DMS153 treated with DMSO at 0.1 percent for 48 hours (cell line): ENCODE data around the gene GALNT14.

ENCODE experiments used
- DNase-seq: peaks from one replicate; lab custom pipeline; 2025; ENCODE audit not compliant: unreplicated experiment; lab: John Stamatoyannopoulos, UW

The GALNT14 gene

DNA sequence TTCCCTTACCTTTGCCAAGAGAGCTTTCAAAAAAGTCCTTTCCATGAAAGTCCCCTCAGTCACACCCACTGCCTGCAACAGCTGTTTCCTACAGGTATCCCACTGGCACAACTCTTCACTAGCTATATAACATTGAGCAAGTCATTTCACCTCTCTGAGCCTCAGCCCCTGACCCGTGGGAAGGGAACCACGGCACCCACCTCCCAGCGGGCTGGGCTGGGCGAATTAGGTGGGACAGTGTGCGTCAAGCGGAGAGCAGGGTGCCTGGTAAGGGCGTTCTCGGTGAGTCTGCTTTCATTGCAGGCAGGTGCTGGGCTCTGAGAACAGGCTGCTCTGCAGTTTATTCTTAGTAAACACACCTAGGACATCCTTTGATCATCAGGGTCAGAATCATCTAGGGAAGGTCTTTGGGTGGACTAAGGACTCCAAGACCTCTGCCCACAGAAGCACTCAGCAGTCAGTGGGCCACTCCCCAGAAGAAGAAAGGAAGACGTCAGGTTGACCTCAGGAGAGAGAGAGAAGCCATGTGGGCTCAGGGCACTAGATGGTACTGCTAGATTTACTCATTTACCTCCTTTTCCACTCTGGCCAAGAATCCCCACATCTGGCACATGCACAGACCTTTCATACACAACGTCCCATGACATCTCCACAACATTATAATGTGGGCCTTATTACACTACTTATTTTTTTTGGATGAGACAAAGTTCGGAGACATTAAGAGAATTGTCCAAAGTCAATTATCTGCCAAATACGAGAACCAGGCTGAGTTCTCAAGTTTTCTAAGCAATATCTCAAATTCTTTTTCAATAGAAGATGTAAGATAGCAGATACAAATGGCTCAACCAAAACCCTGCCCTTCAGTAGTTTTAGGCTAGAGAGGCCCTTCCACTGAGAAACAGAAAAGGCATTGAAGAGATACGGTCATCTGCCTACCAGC lies 79.9 kb downstream of the GALNT14 start:
- no peak for DNase-seq

DNA sequence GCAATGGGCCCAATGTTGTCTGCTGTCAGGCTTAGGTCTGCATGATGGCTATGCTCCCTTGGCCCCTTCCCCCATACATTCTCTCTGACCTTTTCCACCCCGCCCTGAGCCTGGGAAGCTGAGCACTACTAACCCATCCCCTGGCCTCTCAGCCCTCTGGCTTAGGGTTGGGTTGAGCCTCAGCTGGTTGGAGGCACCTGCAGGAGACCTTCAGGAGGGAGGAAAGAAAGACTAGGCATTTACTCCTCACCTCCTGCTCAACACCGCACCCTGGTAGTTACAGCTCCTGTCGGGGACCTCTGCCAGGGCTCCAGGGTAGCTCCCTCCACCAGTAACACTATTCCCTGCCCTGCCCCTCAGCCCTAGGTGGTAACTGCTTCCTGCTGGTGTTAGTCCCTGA lies 80.5 kb downstream of the GALNT14 start:
- DNase-seq: no peak

DNA sequence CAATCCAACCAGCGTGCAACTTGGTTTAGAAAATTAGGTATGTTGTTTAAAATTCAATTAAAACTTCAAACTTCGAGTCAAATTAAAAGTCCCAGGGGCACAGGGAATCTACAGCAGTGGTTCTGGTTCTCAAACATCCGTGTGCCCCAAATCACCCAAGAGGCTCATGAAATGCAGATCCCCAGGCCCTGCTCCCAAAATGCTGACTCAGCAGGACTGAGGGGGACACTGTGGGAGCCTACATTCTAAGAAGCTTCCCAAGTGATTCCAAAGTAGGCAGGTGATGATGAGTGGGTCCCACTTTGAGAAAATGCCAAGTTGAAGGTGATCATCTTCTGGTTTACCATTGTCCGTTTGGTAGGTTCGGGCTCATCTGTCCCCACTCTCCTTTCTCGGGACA lies 82.3 kb downstream of the GALNT14 start:
- no peak for DNase-seq

DNA sequence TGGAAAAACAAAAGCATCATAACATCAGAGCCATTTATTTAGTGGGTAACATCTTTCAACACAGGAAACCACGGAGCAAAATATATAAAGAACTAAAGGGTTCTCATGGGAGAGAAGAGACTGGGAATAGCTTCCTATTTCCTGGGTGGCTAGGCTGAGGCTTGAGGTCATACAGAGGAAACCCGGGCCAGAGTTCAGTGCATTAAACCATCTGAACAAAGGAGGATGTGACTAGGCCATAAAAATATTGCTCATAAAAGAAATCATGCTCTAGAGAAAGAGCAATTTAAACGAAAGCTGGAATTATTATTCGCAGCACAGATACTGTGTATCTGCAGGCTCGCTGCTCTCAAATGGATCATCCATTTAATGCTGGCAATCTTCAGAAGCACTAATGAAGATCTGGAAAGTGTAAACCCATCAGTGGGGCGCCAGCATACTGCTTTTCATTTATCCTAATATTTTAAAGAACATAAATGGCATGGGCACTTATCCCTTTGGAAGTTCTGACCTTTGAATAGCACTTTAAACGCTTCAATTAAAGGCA lies 83.3 kb downstream of the GALNT14 start:
- no peak for DNase-seq

DNA sequence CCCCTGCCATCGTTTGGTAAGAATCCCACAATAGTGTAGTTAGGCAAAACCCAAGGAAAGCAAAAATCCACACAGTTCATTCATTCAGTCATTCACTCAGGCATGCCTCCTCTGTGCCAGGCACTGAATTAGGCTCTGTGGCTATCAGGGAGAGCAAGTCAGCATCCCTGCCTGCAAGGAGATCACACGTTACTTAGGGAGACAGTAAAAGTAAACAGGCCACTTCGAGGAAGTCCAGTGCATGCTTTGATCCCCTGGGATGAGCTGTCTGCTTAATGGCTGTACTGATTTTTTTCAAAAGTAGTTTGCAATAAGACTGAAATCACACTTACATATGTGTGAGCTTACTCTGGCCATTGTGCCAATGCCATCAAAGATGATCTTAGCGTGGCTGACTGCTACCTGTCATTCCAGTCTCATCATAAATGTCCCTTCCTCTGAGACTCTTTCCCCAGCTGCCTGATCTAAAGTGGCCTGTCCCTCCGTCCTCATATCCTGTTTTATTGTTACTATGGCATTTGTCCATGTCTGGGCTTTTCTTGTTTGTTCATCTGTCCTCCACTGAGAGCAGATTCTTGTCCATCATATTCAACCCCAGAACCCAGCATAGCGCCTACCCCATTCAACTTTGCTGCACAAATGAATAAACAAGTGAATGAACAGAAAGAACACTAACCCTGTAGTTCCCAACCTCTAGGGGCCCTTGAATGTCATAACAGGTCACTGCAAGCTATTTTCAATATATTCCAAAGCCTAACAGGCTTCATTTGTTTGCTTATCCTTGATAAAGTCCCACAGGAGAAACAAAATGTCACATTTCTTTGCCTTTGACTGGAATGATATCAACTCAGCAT lies 84.1 kb downstream of the GALNT14 start:
- DNase-seq: no peak

DNA sequence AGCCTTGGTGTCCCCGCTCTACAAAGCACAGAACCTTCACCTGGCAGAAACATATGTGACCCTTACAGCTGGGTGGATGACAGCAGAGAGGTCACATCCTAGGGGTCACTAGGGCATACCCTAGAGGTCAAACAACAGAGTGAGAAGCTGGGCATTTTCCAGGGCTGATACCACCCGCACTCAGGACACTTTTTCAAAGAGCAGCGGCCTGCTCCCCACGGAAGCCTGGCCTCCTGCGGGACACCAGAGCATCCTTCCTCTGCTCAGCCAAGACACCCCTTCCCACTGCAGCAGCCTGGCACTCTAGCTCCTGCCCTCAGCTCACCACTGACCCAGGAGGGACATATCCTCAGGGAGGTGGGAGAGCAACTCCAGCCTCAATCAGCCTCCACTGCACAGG lies 86.0 kb downstream of the GALNT14 start:
- DNase-seq: no peak

DNA sequence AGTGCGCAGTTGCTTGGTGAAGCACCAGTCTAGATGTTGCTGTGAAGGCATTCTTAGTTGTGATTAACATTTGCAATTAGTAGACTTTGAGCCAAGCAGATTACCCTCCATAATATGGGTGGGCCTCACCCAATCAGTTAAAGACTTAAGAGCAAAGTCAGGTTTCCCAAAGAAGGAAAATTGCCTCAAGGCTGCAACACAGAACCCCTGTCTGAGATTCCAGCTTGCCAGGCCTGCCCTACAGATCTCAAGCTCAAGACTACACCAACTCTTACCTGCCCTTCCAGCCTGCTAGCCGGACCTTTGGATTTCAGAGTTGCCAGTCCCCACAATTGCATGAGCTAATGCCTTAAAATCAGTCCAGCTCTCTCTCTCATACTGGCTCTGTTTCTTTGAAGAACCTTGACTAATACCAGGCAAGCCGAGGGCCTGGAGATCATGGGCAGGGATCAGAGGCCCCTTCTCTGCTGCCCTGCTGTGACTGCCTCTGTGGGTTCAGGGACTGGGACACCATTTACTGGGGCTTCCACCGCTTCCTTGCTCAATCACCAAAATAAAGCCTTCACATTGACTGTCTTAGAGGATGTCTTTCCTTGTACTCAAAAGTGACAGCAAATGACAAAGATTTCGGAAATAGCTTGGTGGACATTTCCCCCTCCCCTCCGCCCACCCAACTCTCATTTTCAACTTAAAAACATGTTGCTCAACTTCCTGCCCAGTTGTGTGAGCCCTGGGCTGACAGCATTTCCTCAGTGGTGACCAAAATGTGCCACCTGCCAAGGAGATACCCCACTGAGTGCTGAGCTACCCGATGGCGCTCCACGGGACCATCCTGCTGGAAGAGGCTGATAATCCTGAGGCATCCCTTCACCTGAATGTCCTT lies 86.7 kb downstream of the GALNT14 start:
- no peak for DNase-seq

DNA sequence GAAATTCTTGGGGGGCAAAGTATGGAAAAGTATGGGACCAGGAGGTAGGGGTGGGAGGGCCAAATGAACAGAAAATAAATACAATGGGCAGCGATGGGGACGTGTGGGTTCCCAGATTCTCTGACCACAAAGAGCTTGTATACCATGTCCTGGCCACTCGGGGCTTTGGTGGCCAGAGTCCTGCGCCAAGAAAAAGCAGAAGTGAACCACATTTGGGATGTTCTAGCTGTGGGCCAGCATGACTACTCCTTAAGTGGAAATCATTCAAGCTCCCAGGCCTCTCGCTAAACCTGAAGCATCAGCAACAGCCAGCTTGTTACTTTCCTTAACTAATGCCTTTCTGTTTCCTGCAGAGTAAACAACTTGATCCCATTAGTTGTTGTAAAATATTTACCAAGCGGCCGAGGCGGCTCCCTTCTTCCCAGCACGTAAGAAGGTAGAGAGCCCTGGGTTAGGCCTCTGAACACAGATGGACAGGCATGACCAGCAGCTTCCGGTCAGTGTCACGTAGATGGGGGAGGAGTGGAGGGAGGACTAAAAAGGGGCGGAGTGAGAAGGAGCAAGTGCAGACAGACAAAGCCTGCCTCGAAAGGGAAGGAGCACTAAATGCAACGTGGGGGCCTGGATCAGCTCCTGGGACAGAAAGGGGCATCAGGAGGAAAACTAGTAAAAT lies 88.2 kb downstream of the GALNT14 start:
- no peak for DNase-seq

DNA sequence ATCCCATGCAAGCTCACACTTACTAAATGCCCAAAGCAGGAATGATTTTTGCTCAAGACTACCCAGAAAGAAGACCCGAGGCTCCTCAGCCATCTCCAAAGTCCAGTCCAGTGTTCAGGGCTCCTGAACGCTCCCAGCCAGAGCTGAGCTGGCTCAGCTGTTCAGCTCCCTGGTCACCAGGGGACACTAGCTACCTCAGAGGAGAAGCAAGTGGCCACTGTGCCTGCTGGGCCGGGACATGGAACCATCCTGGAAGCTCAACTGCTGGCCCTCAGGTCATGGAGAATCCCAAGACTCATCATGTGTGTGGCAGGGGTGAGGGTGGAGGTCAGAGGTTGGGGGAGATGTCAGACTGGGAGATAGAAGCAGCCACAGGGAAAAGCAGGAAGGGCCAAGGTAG lies 89.0 kb downstream of the GALNT14 start:
- DNase-seq: no peak

DNA sequence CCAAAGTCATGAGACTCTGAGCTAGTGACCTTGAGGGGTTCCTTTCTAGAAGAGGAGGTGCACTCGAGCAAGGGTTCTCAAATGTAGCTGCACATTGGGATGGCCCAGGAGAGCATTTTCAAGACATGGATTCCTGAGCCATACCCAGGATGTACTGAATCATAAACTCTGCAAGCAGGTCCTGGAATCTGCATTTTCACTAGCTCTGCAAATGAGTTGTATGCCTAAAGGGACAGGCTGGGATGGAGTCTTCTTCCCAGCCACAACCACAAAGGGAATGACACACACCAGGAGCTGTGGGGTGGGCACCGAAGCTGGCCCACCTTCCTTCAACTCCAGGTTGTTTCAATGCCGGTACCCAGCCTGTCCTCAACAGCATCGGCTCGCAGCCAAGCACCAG lies 90.6 kb downstream of the GALNT14 start:
- DNase-seq: no peak

DNA sequence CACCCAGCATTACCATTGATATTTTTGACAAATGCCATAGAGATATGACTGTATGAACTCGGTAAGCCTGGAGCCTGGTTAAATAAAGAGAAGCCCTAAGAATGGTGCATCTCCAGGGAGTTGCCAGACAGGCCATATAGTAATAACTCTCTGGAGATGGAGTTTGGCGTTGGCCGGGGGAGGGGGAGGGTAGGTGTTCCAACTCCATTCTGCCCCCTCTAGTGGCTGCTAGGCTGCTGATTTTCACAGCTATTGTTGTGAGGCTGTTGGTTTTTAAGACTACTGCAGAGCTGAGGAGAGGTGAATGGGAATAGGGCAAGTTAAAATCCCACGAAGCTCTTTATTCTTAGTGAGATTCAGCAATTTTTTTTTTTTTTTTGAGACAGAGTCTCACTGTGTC lies 99.9 kb downstream of the GALNT14 start:
- DNase-seq: no peak

DNA sequence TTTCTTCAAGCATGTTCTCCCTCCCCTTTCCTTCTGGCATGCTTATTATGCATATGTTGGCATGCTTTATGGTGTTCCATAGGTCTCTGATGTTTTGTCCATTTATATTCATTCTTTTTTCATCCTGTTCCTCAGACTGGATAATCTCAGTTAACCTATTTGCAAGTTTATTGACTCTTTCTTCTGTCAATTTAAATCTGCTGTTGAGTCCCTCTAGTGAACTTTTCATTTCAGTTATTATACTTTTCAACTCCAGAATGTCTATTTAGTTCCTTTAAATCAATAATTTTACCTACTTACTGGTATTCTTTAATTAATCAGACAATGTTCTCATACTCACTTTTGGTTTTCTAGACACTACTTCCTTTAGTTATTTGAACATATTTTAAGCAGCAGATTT lies 101.2 kb downstream of the GALNT14 start:
- DNase-seq: no peak

DNA sequence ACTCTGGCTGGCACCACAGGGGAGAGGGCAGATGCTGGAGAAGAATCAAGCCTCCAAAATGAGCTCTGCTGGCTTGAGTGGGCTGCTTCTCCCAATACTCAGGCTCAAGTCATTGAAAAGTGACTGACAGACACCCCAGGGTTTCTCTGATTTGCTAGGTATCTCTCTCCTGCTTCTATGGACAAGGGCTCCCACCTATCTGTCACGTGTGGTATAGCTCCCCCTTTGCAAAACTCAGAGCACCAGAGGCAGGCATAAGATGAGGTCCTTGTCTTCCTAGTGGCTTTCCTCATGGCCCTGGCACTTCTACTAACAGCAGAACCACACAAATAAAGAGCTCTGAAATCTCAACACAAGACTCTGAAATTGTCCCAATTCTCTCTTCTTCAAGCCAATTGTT lies 105.2 kb downstream of the GALNT14 start:
- DNase-seq: no peak

DNA sequence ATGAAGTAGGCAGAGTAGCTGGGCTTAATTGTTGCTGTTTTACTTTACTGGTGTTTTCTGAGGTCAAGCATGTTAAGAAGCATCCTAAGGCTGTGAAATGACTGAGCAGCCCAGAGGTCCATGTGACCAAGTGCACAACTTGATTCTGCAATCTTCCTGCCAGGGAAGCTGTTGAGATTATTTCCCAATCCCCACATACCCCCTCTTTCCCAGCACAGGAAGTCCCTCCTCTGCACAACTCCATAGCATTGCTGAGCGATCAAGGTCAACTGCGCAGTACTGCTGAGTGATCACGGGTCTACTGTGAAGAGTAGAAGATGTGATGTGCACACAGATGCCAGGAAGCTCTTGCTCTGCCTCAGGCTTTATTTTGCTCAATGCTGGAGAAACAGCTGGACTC lies 105.8 kb downstream of the GALNT14 start:
- DNase-seq: no peak

DNA sequence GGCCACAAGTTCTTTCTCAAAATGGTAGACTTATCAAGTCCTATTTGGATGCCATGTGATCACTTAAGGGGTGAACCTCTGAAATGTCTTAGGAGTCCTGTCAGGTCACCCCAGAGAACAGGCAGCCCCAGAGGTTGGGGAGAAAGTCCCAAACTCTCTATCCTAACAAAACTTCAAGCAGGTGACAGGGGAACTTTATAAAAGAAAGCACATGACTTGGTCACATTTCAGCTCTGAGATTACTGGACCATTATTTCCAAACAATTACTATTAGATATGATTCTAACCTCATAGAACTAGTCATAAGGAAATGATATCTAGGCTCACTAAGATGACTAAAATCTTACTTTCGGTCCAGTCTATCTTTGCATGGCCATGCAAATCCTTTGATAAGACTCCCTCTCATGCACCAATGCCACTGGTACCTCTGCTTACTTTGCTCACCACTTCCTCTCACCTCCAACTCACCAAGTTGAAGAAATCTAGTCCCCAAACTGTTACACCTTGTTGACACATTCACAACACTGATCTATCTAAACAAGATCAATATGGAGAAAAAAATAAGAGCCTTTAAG lies 107.0 kb downstream of the GALNT14 start:
- no peak for DNase-seq

DNA sequence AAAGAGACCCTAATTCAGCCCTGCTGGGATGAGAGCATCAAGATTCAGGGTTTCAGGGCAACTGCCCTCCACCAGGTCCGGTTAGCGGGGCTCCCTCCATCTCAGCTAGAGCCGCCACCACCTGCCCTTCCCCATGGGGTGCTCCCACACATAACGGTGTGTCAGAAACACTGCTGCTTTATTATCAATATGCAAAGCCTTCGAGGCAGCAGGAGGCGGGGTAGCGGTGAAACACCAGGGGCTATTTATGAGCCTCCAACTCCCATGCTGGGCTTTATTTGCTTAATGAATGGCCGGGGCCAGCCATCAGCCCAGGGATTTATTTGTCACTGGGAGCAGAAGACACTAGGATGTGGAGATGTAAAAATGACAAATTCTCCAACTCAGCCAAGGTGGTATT lies 109.8 kb downstream of the GALNT14 start:
- no peak for DNase-seq

DNA sequence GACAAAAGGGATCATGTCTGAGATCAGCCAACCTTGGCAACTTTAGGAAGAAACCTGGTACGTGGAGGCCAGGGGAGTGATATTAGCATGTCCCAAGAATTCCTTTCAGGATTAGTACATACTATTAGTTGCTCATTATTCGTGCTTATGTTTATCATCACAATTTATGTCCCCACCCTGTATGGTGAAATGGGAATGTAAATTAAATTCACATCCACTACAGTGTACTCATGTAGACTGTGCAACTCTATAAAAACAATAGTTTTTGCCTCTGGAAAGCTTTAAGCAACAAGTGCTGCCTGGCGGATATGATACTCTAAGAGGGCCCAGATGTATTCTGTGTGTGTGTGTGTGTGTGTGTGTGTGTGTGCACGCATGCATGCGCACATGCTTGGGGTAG lies 110.7 kb downstream of the GALNT14 start:
- DNase-seq: no peak

DNA sequence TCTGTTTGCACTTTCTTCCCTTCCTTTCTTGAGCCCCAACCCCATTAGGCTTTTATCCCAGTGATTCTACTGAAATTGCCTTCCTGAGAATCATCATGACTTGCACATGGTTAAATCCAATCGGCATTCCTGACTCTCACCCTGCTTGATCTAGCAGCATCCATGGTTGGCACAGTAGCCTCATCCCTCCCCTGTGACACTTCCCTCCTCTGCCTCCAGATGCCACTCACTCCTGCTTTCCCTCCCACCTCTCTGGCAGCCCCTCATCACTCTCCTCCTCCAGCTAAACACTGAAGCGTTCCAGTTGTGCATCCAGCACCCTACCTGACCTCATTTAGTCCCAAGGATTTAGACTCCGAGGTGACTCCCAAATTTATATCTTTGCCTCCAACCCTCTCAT lies 114.7 kb downstream of the GALNT14 start:
- DNase-seq: no peak

DNA sequence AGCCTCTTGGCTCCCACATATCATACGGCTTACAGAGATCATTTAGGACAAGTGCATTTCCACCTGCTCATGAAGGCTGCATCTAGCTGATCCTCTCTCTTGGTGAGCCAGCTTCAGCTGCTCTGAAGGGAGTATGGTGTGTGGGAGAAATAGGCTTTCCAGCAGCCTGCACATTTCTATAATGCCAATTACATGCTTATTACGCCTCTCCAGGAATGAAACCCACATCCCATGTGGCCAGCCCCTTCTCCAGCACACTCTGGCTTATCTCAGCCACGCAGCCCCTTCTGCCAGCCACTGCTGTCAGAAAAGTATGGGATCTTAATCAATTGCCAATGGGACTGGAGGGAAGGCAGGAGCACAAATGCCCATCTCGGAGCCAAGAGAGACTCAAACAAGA lies 117.5 kb downstream of the GALNT14 start:
- DNase-seq: no peak

DNA sequence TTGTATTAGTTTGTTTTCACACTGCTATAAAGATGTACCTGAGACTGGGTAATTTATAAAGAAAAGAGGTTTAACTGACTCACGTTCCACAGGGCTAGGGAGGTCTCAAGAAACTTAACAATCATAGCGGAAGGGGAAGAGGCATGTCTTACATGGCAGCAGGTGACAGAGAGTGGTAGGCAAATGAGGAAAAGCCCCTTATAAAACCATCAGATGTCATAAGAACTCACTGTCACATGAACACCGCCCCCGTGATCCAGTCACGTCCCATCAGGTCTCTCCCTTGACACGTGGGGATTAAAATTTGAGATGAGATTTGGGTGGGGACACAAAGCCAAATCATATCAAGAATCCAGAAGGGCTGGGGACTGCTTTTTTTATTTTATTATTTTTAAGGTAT lies 120.0 kb downstream of the GALNT14 start:
- no peak for DNase-seq
